Caco-2 (cell line): ENCODE measurements around the gene PIPOX. TPM values are rescaled to one million over a fixed set of nuclear protein-coding genes. Genes with fewer than 3 reads are reported as not detected.

Experiments
- BruUV-seq: library from RNA; stranded (reverse); fragments of 400-500 nt; replicated peaks from 2 replicates; lab custom pipeline; 2021; lab: Mats Ljungman, UMichigan
- CTCF ChIA-PET: fragments of 300-600 bp; sonication (Branson Sonifier 250); formaldehyde crosslinking; loops from one replicate; lab custom pipeline; 2022; ENCODE audit warnings: antibody characterized with exemption; lab: Charles Lee
- POLR2A ChIA-PET: fragments of 300-600 bp; sonication (Branson Sonifier 250); formaldehyde crosslinking; loops from one replicate; lab custom pipeline; 2022; ENCODE audit warnings: antibody characterized with exemption; lab: Charles Lee
- DNase-seq, 2 experiments: peaks; one replicate each; pipeline versions ENCODE4 v3.0.0 to v3.0.0-alpha.2; 2020 to 2022
- H3K27me3 ChIP-seq: replicated peaks from 2 replicates; pipeline ENCODE4 v1.6.0; 2011; ENCODE audit warnings: low read length; ENCODE audit not compliant: control insufficient read depth, insufficient read depth
- H3K36me3 ChIP-seq: 2 replicates; pipeline ENCODE4 v1.5.1; 2011; ENCODE audit warnings: low read length; ENCODE audit not compliant: control insufficient read depth, insufficient read depth
- H3K4me1 ChIP-seq: fragments of 250-450 bp; sonication (Bioruptor Pico); 2 replicates; pipeline ENCODE4 v1.5.1; 2020; ENCODE audit warnings: mild to moderate bottlenecking
- H3K4me3 ChIP-seq: 2 replicates; pipeline ENCODE4 v1.5.1; 2011; ENCODE audit warnings: low read depth, mild to moderate bottlenecking, control low read depth, low read length
- H3K9me3 ChIP-seq: fragments of 250-450 bp; sonication (Bioruptor Pico); 2 replicates; pipeline ENCODE4 v1.5.1; 2020; ENCODE audit warnings: mild to moderate bottlenecking, moderate library complexity
- H3K27ac Mint-ChIP-seq: one replicate; pipeline ENCODE4 v1.8.0; 2022; ENCODE audit warnings: mixed read lengths; ENCODE audit not compliant: unreplicated experiment
- H3K27me3 Mint-ChIP-seq: one replicate; pipeline ENCODE4 v1.8.0; 2022; ENCODE audit warnings: mixed read lengths; ENCODE audit not compliant: insufficient read depth, unreplicated experiment
- H3K36me3 Mint-ChIP-seq: one replicate; pipeline ENCODE4 v1.8.0; 2022; ENCODE audit warnings: mild to moderate bottlenecking, mixed read lengths; ENCODE audit not compliant: insufficient read depth, unreplicated experiment
- H3K4me1 Mint-ChIP-seq: one replicate; pipeline ENCODE4 v1.8.0; 2022; ENCODE audit warnings: low read depth, mixed read lengths; ENCODE audit not compliant: unreplicated experiment
- H3K4me3 Mint-ChIP-seq: one replicate; pipeline ENCODE4 v1.8.0; 2022; ENCODE audit warnings: mild to moderate bottlenecking, moderate library complexity, mixed read lengths; ENCODE audit not compliant: unreplicated experiment
- H3K9me3 Mint-ChIP-seq: one replicate; pipeline ENCODE4 v1.8.0; 2022; ENCODE audit warnings: mixed read lengths; ENCODE audit not compliant: unreplicated experiment
- CTCF ChIP-seq, 2 experiments: fragments of 200-600 bp in 1 of 2; IDR thresholded peaks; 1 replicate in 1 of 2; 2 replicates in 1 of 2; pipeline versions ENCODE4 v1.5.1 to v1.8.0; 2011 to 2022; ENCODE audit warnings: antibody characterized with exemption in 1 of 2, control low read depth in 1 of 2, inconsistent platforms in 1 of 2, low read depth in 1 of 2, low read length in 1 of 2, mild to moderate bottlenecking in 1 of 2, moderate library complexity in 1 of 2; ENCODE audit not compliant: insufficient read depth in 1 of 2, severe bottlenecking in 1 of 2, unreplicated experiment in 1 of 2
- intact Hi-C: fragments of 100-400 bp; cut with micrococcal nuclease; formaldehyde crosslinking; loops from one replicate; pipeline ENCODE4 v1.10.0; 2022; ENCODE audit not compliant: unreplicated experiment
- total RNA-seq: library from RNA; stranded (reverse); gene quantifications from 2 replicates; pipeline ENCODE4 v1.2.3, GENCODE V29; 2022

The PIPOX gene
- total RNA-seq, 1 experiment from 2014 or later, result 2.2 TPM

GRCh38 chr17:29050176-29050575 is 7.2 kb downstream of the PIPOX start:
- intact Hi-C loops, result no loop called here
- no peaks in the 10 kb centered on the region for H3K9me3 Mint-ChIP-seq
- DNase-seq, result no peak
- no TSS peak for BruUV-seq
- Histone ChIP-seq H3K4me1 (0 out of 2 replicates have a peak, but pooled peaks cover 5% of the 10 kb centered on the region), H3K9me3 (no peaks in the 10 kb centered on the region), H3K36me3 (no peaks in the 10 kb centered on the region), H3K27me3 (no peaks in the 10 kb centered on the region), H3K4me3 (no peak overlapping the region)
- no peaks in the 10 kb centered on the region for H3K36me3 Mint-ChIP-seq
- CTCF ChIA-PET, result interaction anchor here (0.9 kb wide), 1 partner anchor 85 kb away, joined by 5 read pairs; no protein-coding TSS in a partner anchor
- TF ChIP-seq CTCF (IDR thresholded peaks at IDR 0.05; ENCODE audit: insufficient read depth in 1 of 2, low read depth in 1 of 2, low read length in 1 of 2, severe bottlenecking in 1 of 2, unreplicated experiment in 1 of 2), result no peak
- POLR2A ChIA-PET, result no interaction called here
- peaks cover 10% of the 10 kb centered on the region for H3K4me1 Mint-ChIP-seq
- no peak overlapping the region for H3K27ac Mint-ChIP-seq
- no peak overlapping the region for H3K4me3 Mint-ChIP-seq
- peaks cover 5% of the 10 kb centered on the region for H3K27me3 Mint-ChIP-seq

GRCh38 chr17:29051194-29051593 is 8.3 kb downstream of the PIPOX start:
- POLR2A ChIA-PET, result no interaction called here
- intact Hi-C loops, result no loop called here
- Mint-ChIP-seq H3K4me3 (no peak overlapping the region), H3K4me1 (peaks cover 3% of the 10 kb centered on the region), H3K36me3 (no peaks in the 10 kb centered on the region), H3K27me3 (peaks cover 5% of the 10 kb centered on the region), H3K27ac (no peak overlapping the region), H3K9me3 (no peaks in the 10 kb centered on the region)
- CTCF ChIA-PET, result interaction anchor here (0.6 kb wide), 1 partner anchor 65 kb away, joined by 4 read pairs; no protein-coding TSS in a partner anchor
- H3K4me3 ChIP-seq, result no peak overlapping the region
- BruUV-seq, result no TSS peak
- H3K36me3 ChIP-seq, result no peaks in the 10 kb centered on the region
- 0 out of 2 replicates have a peak, but pooled peaks cover 5% of the 10 kb centered on the region for H3K4me1 ChIP-seq
- H3K9me3 ChIP-seq, result no peaks in the 10 kb centered on the region
- DNase-seq, result no peak
- no peak for TF ChIP-seq CTCF (IDR thresholded peaks at IDR 0.05; ENCODE audit: insufficient read depth in 1 of 2, low read depth in 1 of 2, low read length in 1 of 2, severe bottlenecking in 1 of 2, unreplicated experiment in 1 of 2)
- H3K27me3 ChIP-seq, result no peaks in the 10 kb centered on the region; the same call in 1 of the 2 replicates

DNA sequence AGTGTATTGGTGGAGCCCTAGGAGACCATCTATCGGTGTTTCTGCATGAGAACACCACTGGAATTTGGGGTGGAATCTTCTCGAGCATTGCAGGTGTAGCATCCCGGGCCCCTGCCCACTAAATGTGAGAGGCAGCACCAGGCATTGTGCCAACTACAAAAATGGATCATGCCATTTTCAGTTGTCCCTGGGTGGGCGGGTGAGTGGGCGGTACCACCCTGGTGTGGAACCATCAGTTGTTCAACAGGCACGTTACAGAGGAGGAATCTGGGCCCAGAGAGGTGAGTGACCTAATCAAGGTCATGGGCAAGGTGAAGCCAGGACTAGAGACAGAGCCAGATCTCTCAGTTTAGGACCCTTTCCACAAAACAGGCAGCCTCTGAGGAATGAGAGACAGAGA is 8.8 kb downstream of the PIPOX start:
- TF ChIP-seq CTCF (IDR thresholded peaks at IDR 0.05; ENCODE audit: insufficient read depth in 1 of 2, low read depth in 1 of 2, low read length in 1 of 2, severe bottlenecking in 1 of 2, unreplicated experiment in 1 of 2), result no peak
- ChIA-PET CTCF (interaction anchor here (0.6 kb wide), 1 partner anchor 64 kb away, joined by 4 read pairs; no protein-coding TSS in a partner anchor), POLR2A (no interaction called here)
- Histone ChIP-seq H3K9me3 (no peaks in the 10 kb centered on the region), H3K4me1 (0 out of 2 replicates have a peak, but pooled peaks cover 5% of the 10 kb centered on the region), H3K4me3 (no peak overlapping the region), H3K27me3 (no peaks in the 10 kb centered on the region; the same call in 1 of the 2 replicates), H3K36me3 (no peaks in the 10 kb centered on the region)
- Mint-ChIP-seq H3K27ac (no peak overlapping the region), H3K4me1 (no peaks in the 10 kb centered on the region), H3K4me3 (no peak overlapping the region), H3K9me3 (no peaks in the 10 kb centered on the region), H3K36me3 (no peaks in the 10 kb centered on the region), H3K27me3 (peaks cover 2% of the 10 kb centered on the region)
- no peak for DNase-seq
- BruUV-seq, result no TSS peak
- intact Hi-C loops, result no loop called here
